HuH-7.5 (cell line): ENCODE results near the gene NOP9.

ENCODE experiments used
- DNase-seq: peaks from one replicate; pipeline ENCODE4 v3.0.0; 2011; ENCODE audit warnings: low spot score

The NOP9 gene

GRCh38 chr14:24308342-24309124 is 8.9 kb downstream of the NOP9 start:
- DNase-seq = no peak

- DNase-seq = no peak
Measured at GRCh38 chr14:24309538-24310264, 10.1 kb downstream of the NOP9 start, which contains the start of gene LTB4R2. LTB4R2 (plus strand) TSS chr14:24310140; CDS start chr14:24310665, 525 bp downstream.

GRCh38 chr14:24310265-24310645 is 10.6 kb downstream of the NOP9 start:
- no peak for DNase-seq

GRCh38 chr14:24310646-24311604 is 11.3 kb downstream of the NOP9 start, which contains the start of gene LTB4R:
LTB4R (plus strand) TSS chr14:24311502; CDS start chr14:24315652, 4,150 bp downstream.
- DNase-seq = no peak

- DNase-seq = no peak
Measured at GRCh38 chr14:24311837-24312615, 12.4 kb downstream of the NOP9 start.

GRCh38 chr14:24312736-24313507 is 13.3 kb downstream of the NOP9 start:
- no peak for DNase-seq

- DNase-seq = no peak
Measured at GRCh38 chr14:24313913-24314312, 14.3 kb downstream of the NOP9 start.

GRCh38 chr14:24314377-24315193 is 14.9 kb downstream of the NOP9 start:
- no peak for DNase-seq

GRCh38 chr14:24315243-24315806 is 15.7 kb downstream of the NOP9 start:
- no peak for DNase-seq

- DNase-seq = peak; percentile 69
Measured at GRCh38 chr14:24315807-24316596, 16.4 kb downstream of the NOP9 start.

GRCh38 chr14:24316597-24316950 is 16.9 kb downstream of the NOP9 start:
- no peak for DNase-seq

- no peak for DNase-seq
Measured at GRCh38 chr14:24317141-24317928, 17.7 kb downstream of the NOP9 start.

GRCh38 chr14:24321212-24321975 is 21.7 kb downstream of the NOP9 start:
- no peak for DNase-seq

GRCh38 chr14:24322672-24323071 is 23.0 kb downstream of the NOP9 start:
- DNase-seq = no peak

GRCh38 chr14:24323341-24323740 is 23.7 kb downstream of the NOP9 start:
- DNase-seq = no peak

- DNase-seq = no peak
Measured at GRCh38 chr14:24324024-24324423, 24.4 kb downstream of the NOP9 start.

GRCh38 chr14:24325041-24325530 is 25.4 kb downstream of the NOP9 start:
- no peak for DNase-seq
